ENCODE results near the gene LPA.
"Not testable (repeated sequence)": the region's sequence is repeated elsewhere in the genome, so short reads cannot be mapped to it uniquely, and the experiment has no call there.

LPA gene

GRCh38 chr6:160532315-160532714, 131.8 kb downstream of the LPA start:
- TF ChIP-seq CSDC2 (CRISPR knock-in tag; IDR thresholded peaks at IDR 0.05) (no peak), TCF4 (CRISPR knock-in tag; IDR thresholded peaks at IDR 0.05; ENCODE audit: borderline replicate concordance) (no peak), ZNF8 (CRISPR knock-in tag; IDR thresholded peaks at IDR 0.05) (no peak), PATZ1 (CRISPR knock-in tag; IDR thresholded peaks at IDR 0.05; ENCODE audit: borderline replicate concordance) (no peak), CSRNP3 (CRISPR knock-in tag; IDR thresholded peaks at IDR 0.05) (no peak), ZNF70 (CRISPR knock-in tag; IDR thresholded peaks at IDR 0.05) (no peak), CREB5 (CRISPR knock-in tag; IDR thresholded peaks at IDR 0.05; ENCODE audit: low read depth) (no peak), ISL1 (CRISPR knock-in tag; IDR thresholded peaks at IDR 0.05) (no peak), PPARA (CRISPR knock-in tag; IDR thresholded peaks at IDR 0.05; ENCODE audit: borderline replicate concordance) (no peak), OSR1 (CRISPR knock-in tag; IDR thresholded peaks at IDR 0.05) (no peak), GLIS3 (CRISPR knock-in tag; IDR thresholded peaks at IDR 0.05) (no peak), RARB (CRISPR knock-in tag; IDR thresholded peaks at IDR 0.05) (no peak)
- ATAC-seq: no peak

DNA sequence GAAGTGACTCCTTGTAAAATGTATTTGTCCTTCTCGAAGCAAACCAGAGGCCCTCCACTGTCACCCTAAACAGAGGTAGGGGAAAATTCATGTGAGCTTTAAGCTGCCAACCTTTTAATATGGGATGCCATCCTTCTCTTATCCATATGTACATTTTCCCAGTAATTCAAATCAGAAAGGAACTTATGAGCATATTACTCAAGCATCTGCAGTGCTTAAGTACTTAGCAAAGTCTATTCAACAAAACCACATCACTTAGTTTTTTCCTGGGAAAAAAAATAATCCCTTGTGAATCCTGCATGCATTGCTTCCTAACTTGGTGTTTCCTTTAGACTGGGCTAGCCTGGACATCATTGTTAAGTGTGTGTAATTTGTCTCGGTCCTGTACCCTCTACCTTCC, 132.2 kb downstream of the LPA start:
- no peak for TF ChIP-seq ESRRG (CRISPR knock-in tag; IDR thresholded peaks at IDR 0.05)
- no peak for TF ChIP-seq ARNTL (CRISPR knock-in tag; IDR thresholded peaks at IDR 0.05; ENCODE audit: borderline replicate concordance, low read depth)
- TF ChIP-seq TOX (CRISPR knock-in tag; IDR thresholded peaks at IDR 0.05; ENCODE audit: borderline replicate concordance): no peak
- TF ChIP-seq CSDC2 (CRISPR knock-in tag; IDR thresholded peaks at IDR 0.05): no peak
- no peak for TF ChIP-seq ZNF8 (CRISPR knock-in tag; IDR thresholded peaks at IDR 0.05)
- no peak for TF ChIP-seq TCF4 (CRISPR knock-in tag; IDR thresholded peaks at IDR 0.05; ENCODE audit: borderline replicate concordance)
- no peak for TF ChIP-seq CSRNP3 (CRISPR knock-in tag; IDR thresholded peaks at IDR 0.05)
- TF ChIP-seq ZC3H10 (CRISPR knock-in tag; IDR thresholded peaks at IDR 0.05): no peak
- no peak for TF ChIP-seq GLIS3 (CRISPR knock-in tag; IDR thresholded peaks at IDR 0.05)
- TF ChIP-seq ISL1 (CRISPR knock-in tag; IDR thresholded peaks at IDR 0.05): no peak
- TF ChIP-seq SNAI2 (CRISPR knock-in tag; IDR thresholded peaks at IDR 0.05): no peak
- no peak for TF ChIP-seq ZNF565 (CRISPR knock-in tag; conservative IDR thresholded peaks at IDR 0.05; ENCODE audit: low read depth)
- TF ChIP-seq OSR1 (CRISPR knock-in tag; IDR thresholded peaks at IDR 0.05): no peak
- TF ChIP-seq ZFP3 (CRISPR knock-in tag; IDR thresholded peaks at IDR 0.05): no peak
- TF ChIP-seq RARB (CRISPR knock-in tag; IDR thresholded peaks at IDR 0.05): no peak
- TF ChIP-seq ZNF70 (CRISPR knock-in tag; IDR thresholded peaks at IDR 0.05): no peak
- TF ChIP-seq PPARA (CRISPR knock-in tag; IDR thresholded peaks at IDR 0.05; ENCODE audit: borderline replicate concordance): no peak
- no peak for ATAC-seq

- ATAC-seq: not testable (repeated sequence)
Measured at GRCh38 chr6:160529524-160529923, 134.6 kb downstream of the LPA start.

- no peak for TF ChIP-seq ISL1 (CRISPR knock-in tag; IDR thresholded peaks at IDR 0.05)
- no peak for TF ChIP-seq TCF4 (CRISPR knock-in tag; IDR thresholded peaks at IDR 0.05; ENCODE audit: borderline replicate concordance)
- no peak for TF ChIP-seq PATZ1 (CRISPR knock-in tag; IDR thresholded peaks at IDR 0.05; ENCODE audit: borderline replicate concordance)
- no peak for TF ChIP-seq CREB5 (CRISPR knock-in tag; IDR thresholded peaks at IDR 0.05; ENCODE audit: low read depth)
- no peak for TF ChIP-seq ZFP30 (CRISPR knock-in tag; IDR thresholded peaks at IDR 0.05)
- no peak for TF ChIP-seq CSRNP3 (CRISPR knock-in tag; IDR thresholded peaks at IDR 0.05)
- TF ChIP-seq, protein P1, sequence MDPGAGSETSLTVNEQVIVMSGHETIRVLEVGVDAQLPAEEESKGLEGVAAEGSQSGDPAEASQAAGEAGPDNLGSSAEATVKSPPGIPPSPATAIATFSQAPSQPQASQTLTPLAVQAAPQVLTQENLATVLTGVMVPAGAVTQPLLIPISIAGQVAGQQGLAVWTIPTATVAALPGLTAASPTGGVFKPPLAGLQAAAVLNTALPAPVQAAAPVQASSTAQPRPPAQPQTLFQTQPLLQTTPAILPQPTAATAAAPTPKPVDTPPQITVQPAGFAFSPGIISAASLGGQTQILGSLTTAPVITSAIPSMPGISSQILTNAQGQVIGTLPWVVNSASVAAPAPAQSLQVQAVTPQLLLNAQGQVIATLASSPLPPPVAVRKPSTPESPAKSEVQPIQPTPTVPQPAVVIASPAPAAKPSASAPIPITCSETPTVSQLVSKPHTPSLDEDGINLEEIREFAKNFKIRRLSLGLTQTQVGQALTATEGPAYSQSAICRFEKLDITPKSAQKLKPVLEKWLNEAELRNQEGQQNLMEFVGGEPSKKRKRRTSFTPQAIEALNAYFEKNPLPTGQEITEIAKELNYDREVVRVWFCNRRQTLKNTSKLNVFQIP (CRISPR knock-in tag; IDR thresholded peaks at IDR 0.05; ENCODE audit: borderline replicate concordance, low read depth): no peak
- TF ChIP-seq TOX (CRISPR knock-in tag; IDR thresholded peaks at IDR 0.05; ENCODE audit: borderline replicate concordance): no peak
- TF ChIP-seq ESRRG (CRISPR knock-in tag; IDR thresholded peaks at IDR 0.05): no peak
- TF ChIP-seq OSR1 (CRISPR knock-in tag; IDR thresholded peaks at IDR 0.05): no peak
- ATAC-seq: no peak
Measured at GRCh38 chr6:160523223-160523622, 140.9 kb downstream of the LPA start.
